AG09309 (cell line): ENCODE results near the gene STIM2.
"Not testable (repeated sequence)": the region's sequence is repeated elsewhere in the genome, so short reads cannot be mapped to it uniquely, and the experiment has no call there.

Source experiments
- DNase-seq: peaks from one replicate; pipeline ENCODE4 v3.0.0-alpha.2; 2010; ENCODE audit warnings: low read depth
- H3K4me3 ChIP-seq: 2 replicates; pipeline ENCODE4 v1.5.1; 2011; ENCODE audit warnings: mild to moderate bottlenecking, low read depth, low read length, moderate library complexity; ENCODE audit not compliant: control insufficient read depth
- TF ChIP-seq, protein P1 (sequence below): IDR thresholded peaks from 2 replicates; pipeline ENCODE4 v1.5.1; 2011; ENCODE audit warnings: mild to moderate bottlenecking, low read depth, low read length, inconsistent platforms; ENCODE audit not compliant: insufficient read depth, control insufficient read depth; ENCODE audit errors: missing control alignments

STIM2 gene

DNA sequence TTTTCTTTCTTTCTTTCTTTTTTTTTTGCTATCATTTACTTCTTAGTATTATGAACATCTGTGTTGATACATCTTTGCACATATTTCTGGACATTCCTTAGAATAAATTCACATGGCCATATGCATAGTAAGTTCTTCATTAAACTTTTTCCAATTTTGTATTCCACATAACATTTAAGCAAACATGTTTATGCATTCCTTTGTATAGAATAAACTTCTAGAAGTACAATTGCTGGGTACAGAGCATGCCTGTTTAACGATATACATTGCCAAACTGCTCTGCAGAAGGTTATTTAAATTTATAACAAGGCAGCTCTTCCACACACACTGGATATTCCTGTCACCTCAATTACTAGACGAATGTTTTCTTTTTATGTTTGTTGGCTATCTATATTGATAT, 36.0 kb upstream of the STIM2 start:
- H3K4me3 ChIP-seq, result no peak overlapping the region
- DNase-seq, result no peak
- TF ChIP-seq, protein P1, sequence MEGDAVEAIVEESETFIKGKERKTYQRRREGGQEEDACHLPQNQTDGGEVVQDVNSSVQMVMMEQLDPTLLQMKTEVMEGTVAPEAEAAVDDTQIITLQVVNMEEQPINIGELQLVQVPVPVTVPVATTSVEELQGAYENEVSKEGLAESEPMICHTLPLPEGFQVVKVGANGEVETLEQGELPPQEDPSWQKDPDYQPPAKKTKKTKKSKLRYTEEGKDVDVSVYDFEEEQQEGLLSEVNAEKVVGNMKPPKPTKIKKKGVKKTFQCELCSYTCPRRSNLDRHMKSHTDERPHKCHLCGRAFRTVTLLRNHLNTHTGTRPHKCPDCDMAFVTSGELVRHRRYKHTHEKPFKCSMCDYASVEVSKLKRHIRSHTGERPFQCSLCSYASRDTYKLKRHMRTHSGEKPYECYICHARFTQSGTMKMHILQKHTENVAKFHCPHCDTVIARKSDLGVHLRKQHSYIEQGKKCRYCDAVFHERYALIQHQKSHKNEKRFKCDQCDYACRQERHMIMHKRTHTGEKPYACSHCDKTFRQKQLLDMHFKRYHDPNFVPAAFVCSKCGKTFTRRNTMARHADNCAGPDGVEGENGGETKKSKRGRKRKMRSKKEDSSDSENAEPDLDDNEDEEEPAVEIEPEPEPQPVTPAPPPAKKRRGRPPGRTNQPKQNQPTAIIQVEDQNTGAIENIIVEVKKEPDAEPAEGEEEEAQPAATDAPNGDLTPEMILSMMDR, result no peak

DNA sequence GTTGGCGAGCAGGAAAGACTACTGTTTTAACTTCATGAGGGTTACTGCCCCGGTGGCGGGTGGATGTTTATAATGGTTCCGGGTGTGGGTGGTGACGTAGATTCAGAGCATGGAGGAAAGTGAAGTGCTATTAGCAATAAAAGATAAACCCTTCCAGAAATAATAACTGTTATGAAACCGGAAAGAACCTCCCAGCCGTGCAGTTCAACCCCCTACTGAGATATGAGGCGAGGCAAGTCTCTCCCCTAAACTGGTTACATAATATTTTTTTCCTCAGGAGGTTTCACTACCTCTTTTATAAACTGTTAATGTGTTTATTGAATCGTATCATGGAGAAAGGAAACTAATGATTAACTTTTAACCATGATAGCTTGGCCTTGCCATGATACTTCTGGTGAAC, 33.9 kb upstream of the STIM2 start:
- TF ChIP-seq, protein P1, result no peak
- DNase-seq, result no peak
- no peak overlapping the region for H3K4me3 ChIP-seq

DNA sequence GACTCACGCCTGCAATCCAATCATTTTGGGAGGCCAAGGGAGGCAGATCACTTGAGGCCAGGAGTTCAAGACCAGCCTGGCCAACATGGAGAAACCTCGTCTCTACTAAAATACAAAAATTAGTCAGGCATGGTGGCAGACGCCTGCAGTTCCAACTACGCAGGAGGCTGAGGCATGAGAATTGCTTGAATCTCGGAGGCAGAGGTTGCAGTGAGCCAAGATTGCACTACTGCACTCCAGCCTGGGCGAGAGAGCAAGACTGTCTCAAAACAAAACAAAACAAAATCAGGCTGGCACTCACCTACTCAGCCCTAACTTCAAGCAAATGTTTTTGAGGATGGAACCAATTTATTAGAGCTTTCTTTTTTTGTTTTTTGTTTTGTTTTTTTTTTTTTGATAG, 33.3 kb upstream of the STIM2 start:
- not testable (repeated sequence) for H3K4me3 ChIP-seq

DNA sequence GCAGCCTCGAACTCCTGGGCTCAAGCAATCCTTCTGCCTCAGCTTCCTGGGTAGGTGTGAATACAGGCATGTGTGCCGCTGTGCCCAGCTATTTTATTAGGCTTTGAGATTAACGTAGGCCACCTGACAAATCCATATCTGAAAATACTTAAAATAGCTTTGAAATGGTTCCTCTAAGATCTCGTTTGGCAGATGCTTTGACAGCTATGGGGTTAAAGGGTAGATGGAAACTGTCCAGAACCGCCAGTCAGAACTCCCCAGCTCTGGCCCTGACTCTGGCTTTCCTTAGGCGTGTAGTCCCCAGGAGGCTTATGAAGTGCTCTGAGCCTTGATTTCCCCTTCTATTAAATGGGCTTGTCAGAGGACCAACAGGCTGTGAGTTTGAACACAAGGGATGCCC, 32.8 kb upstream of the STIM2 start:
- H3K4me3 ChIP-seq, result no peak overlapping the region
- DNase-seq, result no peak
- TF ChIP-seq, protein P1, result no peak

More for the DNA sequence above, 33.3 kb upstream of the STIM2 start:
- DNase-seq, result not testable (repeated sequence)

DNA sequence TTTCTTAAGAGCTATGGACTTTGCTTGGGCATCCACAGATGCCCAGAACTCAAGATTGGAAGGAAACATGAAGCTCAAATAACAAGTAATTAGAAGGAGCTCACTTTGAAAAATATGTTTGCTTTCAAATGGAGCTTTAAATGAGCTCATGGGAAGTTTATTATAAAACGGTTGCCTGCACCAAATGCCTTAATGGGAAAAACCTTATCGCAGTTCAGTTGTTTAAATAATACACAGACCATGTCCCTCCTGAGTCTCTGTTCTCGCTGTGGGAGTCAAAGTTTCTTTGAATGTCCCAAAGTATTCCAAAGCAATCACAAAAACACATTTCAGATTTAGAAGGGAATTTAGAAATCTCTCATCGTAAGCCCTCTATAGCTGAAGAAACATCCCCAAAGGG, 31.6 kb upstream of the STIM2 start:
- TF ChIP-seq, protein P1, result no peak
- no peak for DNase-seq
- no peak overlapping the region for H3K4me3 ChIP-seq

DNA sequence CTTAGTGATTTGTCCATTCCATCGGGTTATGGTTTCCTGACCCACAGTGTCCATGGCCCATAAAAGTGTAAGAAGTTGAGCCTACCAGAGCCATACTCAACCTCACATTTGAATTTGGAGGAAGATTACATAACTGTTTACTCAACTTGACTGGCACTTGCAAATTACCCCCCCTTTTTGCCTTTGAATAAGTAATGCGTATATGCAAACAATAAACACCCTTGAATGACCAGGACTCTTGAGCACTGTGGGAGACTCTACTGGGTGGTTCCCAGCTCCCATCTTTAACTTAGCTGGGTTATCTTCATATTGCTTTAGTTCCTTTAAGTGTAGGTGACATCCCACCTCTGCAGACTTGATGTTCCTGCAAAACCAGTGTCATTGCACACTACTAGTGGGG, 30.6 kb upstream of the STIM2 start:
- no peak overlapping the region for H3K4me3 ChIP-seq
- DNase-seq, result no peak
- TF ChIP-seq, protein P1, result no peak

DNA sequence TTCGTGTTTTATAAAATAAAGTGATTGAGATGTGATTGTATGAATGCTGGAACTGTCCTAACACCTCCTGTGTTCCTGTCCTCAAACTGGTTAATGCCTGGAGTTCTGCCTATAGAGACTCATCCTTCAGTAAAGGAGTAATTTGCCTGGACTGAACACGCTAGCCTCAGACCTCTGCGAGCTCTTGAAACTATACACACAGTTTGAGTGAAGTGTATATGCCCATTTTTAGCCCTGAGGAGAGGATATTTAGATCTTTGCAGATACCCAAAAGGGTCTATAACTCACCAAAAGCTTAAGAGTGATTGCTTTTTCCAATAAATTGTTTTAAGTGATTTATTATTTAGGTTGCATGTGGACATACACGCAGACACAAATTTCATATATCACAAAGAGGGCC, 29.9 kb upstream of the STIM2 start:
- DNase-seq, result no peak
- TF ChIP-seq, protein P1, result no peak
- no peak overlapping the region for H3K4me3 ChIP-seq
